ENCODE measurements around the gene POFUT2.

GRCh38 chr21:45243603-45244002 lies 44.1 kb downstream of the POFUT2 start:
- TF ChIP-seq CTCF (IDR thresholded peaks at IDR 0.05) (no peak), POLR2A (IDR thresholded peaks at IDR 0.05) (no peak), EP300 (IDR thresholded peaks at IDR 0.05) (no peak)
